Activated CD4-positive, alpha-beta T cell treated with anti-CD3 and anti-CD28 coated beads for 1 hour (primary cell): ENCODE data around the gene MYH3.
A peak's percentile ranks its signal among the peaks of the same experiment; 100 is the strongest.
"Not testable (repeated sequence)": the region's sequence is repeated elsewhere in the genome, so short reads cannot be mapped to it uniquely, and the experiment has no call there.

Experiments
- DNase-seq: peaks from one replicate; pipeline ENCODE4 v3.0.0-alpha.2; 2020

MYH3 gene

DNA sequence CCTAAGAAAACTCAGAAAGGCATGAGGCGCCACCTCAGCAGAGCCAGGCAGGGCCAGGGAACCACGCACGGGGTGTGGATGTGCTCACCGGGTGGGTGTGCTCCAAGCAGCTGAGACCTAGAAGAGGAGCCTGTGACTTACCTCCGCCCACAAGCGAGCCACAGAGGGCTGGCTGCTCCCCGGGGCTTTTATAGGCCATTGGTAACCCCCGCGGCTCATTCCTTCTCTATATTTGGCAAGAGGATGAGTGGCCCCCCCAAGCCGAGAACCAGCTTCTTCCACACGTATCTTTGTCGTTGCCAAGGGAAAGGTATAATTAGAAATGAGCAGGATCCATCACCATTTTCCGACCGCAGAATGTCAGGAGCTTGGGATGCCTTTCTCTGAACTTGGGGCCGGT lies at the start of gene MYH3:
MYH3 (minus strand) TSS at position 162 of the 400 bp plus-strand sequence. CDS start 2,245 bp downstream, outside the sequence.
- DNase-seq, result no peak

DNA sequence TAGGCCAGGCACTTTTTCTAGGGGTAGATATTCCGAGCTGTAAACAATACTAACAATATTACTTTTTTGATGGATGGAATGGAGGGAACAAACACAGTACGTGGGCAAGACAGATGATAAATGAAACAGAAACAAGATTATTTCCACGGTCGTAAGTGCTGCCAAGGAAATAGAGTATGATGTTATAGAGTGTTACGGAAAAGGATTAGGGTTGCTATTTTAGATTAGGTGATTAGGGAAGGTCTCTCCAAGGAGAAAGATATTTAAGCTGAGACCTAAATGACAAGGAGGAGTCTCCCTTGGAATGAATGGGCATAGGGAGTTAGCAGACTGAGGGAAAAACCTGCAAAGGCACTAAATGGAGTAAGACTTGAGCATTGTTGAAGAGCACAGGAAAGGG lies 48.6 kb upstream of the MYH3 start:
- DNase-seq, result no peak

DNA sequence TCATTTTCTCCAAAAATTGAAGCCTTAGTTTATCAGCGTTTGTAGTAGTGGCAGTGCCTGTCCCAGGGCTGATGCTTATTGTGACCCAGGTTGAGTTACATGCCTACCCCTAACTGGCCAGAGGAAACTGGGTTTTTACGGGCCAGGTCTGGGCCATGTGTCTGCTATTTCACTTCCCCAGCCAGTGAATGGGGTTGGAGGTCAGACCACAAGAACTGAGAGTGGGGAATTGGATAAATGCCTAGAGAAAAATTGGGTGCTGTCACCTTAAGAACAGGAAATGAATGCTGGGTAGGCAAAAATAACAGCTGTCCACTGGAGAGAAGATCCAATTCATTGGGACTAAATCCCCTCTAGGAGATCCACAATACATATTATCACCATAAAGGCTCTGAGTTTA lies 45.5 kb upstream of the MYH3 start:
- no peak for DNase-seq

DNA sequence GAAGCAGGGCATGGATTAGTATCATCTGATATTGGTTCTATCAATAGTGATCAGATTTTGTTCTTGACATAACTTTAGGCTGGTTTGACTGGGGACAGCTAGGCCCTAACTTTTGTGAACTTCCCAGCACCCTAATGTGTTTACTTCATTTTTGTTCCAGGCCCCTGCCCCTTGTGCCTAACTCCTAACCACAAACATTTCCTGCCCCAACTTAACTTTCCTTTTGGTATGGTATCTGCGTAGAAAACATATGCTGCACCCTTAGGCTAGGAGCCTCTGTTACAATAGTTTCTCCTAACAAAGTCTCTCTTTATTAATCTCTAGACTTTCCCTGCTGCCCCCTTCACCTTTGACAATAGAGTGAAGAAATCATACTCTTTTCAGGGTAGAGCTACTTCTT lies 42.7 kb upstream of the MYH3 start:
- no peak for DNase-seq

DNA sequence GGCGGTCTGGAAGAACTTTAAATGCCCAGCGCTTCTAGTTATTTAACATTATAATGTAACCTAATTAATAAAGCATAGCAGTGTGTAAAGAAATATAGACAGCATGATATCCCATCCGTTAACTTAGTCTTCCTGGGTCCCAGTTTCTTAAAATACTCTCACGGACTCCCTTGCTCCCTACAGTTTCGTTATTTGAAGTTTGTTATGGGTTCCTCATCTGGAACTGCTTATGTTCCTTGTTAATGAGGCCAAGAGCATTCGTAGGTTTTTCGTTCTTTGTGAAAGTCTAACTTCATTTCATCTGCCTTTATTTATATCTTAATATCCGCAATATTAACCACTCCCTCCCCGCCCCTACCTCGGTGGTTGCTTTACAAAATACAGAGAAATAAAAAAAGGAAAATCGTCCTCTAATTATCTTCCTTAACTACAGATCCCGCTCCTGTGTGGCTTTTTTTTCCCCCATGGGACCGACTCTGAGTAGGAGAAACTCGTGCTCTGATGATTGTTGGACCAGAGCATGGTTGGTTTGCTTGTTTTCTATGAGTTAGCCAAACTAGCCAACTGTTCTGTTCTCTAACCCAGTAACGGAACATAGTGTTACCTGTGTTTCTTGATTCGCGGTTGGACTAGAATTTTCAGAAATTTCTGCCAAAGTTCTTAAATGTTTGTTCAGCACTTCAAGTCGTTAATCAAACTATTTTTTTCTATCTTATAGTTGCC lies 41.1 kb upstream of the MYH3 start:
- no peak for DNase-seq

DNA sequence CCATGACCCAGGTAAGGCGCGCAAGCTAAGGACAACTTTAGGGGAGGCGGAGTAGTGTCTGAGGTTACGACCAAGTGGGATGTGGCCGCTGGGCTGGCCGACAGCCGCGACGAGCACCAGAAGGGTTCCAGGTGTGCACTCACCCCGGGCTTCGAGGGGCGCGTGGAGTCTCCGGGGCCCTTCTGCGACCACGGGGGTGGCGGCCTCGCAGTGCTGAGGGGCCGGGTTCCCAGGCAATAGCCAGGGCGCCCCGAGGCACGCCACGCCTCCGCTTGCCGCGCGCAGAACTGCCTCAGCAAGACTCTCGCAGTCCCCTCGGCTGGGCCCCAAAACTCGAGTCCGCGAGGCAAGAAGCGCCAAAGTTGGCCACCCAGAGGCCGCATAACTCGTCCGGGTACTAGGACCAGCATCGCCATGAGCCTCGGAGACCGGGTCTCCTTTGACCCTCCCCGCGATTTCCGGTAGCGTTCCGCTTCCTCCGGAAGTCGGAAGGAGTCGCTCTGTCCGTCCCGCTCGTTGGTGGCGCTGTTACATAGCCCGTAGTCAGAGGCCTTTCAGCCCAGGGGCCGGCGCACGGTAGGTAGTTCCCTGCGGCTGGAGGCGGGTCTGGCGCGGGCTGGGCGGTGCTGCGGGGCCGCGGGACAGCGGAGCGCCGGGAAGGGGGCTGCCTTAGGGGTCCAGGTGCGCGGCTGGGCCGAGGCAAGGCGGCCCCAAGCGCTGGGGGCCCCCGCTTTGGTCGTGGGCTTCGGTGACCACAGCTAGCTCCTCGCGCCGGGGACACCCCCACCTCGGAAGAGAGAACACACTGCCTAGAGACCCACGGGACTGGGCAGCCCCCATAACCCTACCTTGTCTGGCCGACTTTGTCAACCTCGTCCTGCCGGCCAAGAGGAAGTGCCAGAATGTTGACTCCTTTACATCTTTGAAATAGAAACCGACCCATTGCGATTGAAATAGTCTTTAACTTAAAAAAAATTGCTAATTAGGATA lies 40.3 kb upstream of the MYH3 start, which contains the start of the genes ADPRM and SCO1:
ADPRM (plus strand) TSS at position 503 of the 990 bp plus-strand sequence. CDS start 7,333 bp downstream, outside the sequence.
SCO1 (minus strand) TSS at position 442 of the 990 bp plus-strand sequence; CDS start at position 416, 26 bp downstream.
- DNase-seq, result peak; percentile 82

DNA sequence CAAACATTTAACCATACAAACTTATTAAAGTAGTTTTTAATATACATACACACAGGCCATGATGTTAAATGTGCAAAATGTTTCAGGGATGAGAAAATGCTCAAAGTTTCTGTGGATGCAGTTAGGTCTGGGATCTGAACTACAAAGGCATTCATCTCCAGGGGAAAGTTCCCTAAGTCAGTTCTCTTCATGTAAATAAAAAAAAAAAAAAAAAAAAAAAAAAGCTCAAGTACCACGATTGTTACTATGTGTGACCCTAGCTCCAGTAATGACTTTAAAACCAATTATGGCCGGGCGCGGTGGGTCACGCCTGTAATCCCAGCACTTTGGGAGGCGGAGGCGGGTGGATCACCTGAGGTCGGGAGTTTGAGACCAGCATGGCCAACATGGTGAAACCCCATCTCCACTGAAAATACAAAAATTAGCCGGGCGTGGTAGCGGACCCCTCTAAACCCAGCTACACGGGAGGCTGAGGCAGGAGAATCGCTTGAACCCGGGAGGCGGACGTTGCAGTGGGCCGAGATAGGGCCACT lies 38.8 kb upstream of the MYH3 start:
- DNase-seq, result not testable (repeated sequence)

DNA sequence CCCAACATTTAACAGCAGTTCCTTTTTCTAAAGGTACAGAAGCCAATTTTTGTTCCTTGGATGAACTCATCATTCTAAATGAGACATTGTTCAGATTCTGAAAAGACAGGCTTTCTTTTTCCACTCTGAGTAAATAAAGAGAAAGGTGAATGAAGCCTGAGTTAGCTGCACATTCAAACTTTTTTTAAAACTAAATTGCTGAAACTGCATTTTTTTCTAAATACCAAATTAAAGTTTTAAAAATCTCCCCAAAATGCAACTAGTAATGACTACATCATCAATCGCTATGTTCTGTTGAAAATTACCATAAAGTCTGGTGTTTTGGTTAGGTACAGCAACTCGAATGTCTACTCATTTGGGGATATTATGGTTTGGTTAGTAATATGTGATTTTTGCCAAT lies 30.4 kb upstream of the MYH3 start:
- DNase-seq, result no peak

DNA sequence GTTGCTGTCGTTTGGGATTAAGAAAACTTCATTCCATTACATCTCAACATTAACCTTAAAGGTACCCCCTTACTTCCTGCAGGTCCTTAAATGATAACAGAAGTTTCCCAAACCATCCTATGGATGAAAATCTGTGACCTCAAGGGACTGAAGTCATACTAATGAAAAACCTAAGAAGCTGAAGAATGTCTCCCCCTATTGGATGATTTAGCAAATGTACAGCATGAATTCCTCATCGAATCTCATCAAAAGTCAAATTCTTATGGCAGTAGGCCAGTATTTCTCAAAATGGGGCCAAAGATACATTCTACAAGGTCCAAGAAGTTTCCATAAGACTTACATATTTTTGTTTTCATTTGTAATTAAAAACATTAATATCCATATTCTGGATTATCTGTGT lies 26.7 kb upstream of the MYH3 start:
- DNase-seq, result no peak

DNA sequence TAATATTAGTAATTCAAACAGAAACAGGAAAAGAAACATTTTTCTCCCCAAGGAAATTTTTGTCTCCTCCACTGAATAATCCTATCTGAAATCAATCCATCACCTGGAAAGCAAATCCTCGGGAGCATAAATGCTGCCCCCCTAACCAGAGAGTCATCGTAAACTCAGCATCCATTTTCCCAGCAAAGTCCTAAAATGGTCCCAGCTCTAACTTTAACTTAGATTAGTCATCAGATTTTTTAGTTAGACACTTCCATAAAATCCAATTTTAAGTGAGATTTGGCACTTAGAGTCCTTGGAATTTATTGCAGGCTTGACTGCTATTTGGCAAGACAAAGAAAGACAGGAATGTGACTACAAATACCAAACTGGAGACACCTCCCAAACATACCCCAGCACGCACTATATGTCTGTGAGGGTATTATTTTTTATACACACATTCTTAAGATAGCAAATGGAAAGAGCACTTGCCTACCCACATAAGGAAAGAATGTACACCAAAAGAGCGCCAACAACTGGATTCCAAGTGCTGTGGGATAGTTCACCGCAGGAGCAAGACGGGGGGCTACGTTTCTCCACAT lies 24.8 kb upstream of the MYH3 start:
- no peak for DNase-seq

DNA sequence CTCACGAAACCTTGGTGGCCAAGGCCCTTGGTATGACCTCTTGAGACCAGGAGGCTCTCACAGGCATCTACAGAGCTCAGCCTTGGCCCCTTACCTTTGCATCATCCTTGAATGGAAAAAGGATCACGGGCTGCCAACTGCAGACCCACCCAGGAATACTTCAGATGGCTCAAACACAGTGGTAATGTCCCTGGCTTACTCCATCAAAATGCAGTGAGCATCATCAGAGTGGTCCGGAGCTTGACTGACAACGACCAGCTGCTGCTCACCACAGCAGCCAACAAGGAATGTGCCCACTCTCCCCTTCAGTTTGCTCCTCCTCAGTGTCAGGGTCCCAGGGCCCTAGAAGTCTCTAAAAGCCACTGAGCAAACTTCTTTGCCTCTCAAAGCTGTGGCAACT lies 17.6 kb upstream of the MYH3 start:
- no peak for DNase-seq

DNA sequence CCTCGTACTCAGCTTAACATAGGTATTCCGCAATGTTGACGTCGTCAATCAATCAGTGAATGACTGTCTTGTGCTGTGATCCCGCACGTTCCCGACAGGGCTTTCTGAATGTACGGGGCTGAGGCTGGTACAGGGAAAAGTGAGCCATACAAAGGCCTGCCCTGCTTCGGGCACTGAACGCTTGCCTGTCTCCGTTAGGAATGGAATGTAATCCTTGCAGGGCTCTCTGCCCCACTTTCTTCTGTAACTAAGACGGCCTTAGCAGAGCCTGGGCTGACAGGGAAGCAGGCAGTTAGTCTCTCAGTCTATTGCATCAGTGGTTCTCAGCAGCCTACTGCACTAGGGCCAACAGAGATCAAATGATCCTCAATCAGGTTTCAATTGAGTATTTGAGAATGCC lies 16.2 kb upstream of the MYH3 start:
- DNase-seq, result no peak

DNA sequence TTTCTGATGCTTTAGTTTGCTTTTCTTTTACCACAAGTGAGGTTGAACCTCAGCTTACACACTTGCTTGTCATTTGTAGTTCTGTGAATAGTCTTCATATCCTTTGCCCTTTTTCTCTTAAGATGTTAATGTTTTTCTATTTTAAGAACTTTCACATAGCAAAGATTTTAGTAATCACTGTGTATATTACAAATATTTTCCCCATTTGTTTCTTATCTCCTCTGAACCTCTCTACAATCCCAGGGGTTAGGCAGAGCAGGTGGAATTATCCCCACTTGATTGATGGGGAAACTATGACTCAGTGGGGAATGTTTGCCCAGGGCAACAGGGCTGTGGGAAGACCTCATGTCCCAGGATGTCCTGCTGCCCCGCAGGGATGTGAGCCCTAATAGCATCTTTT lies 11.7 kb upstream of the MYH3 start:
- no peak for DNase-seq

DNA sequence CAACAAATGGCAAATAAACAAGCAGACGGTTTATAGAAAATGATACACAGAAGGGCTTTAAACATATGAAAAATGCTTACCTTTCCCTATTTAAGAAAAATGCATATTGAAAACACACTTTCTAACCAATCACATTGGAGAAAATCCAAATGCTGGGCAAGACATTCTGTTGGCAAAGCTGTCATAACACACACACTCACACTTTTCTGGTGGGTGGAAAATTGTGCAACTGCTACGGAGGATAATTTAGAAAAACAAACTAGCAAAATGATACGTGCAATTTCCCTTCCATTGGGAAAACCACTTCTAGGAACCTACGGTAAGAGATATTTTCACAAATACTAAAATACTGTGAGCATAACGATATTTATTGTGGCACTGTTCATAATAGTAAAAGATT lies 9.8 kb upstream of the MYH3 start:
- DNase-seq, result no peak

DNA sequence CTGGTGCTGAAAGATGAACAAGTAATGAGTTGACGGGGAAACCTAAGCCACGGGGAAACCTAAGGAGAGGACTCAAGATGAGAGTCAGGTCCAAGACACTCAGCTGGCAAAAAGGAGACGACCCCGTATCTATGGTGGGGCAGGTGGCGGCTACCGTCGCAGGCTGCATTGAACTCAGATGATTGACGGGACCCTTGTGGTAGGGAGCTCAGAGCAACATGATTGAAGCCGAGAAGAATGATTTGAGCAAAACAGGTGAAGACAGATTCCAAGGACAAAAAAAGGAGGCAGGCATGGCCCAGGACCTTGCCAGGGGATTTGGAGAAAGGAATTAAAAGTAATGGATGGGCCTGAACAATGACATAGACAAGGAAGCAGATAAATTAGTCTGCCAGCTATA lies 7.5 kb upstream of the MYH3 start:
- DNase-seq, result no peak

DNA sequence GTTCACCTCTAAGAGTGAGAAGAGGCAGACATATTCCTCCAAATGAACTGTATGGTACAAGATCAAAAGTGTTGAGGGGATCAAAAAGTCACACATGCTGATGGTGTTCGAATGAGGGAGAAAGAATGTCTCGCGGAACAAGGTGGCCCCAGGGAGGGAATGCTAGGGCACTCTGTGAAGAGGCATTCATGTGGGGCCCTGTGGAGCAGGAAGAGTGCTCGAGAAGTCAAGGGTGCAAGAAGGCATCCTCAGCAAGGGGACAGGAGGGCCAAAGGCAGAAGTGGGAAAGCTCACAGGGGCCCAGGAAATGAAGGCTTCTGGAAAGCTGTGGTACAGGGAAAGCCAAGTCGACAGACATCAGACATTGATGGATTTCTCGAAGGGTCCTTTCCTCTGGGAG lies 6.1 kb upstream of the MYH3 start:
- no peak for DNase-seq

DNA sequence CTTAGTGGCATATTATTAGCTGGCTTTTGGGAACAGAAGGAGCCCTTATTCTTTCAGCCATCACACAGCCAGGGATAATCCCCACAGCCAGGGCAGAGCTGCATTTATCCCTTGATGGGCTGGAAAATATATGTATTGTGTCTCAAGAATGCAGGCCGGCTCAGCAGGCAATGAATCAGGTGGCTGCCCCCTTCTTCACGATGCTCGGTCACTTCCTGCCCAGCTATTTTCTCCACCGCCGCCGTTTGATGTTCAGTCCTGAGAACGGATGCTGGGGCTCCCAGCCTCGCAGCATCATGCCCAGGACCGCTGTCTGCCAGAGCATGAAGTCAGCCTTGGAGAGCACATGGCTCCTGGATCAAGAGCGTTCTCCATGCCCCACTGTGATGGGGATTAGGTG lies 4.3 kb upstream of the MYH3 start:
- no peak for DNase-seq

DNA sequence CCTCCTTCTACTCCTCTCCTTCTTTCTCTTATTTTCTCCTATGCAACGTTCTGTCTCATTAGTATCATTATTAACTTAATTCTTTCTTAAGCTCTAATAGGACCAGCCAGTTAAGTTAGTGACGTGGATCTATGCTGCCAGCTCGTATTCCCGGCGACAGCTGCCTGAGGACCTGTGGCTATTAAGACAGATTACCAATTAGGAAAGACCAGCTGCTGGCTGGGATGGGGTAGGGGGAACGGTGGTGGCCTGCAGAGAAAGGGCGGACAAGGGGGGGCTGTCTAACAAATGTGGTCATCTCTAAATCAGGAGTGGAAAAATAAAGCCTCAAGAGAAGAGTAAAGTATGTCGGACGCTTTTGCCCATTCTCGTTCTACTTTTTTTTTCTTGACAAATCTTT lies 770 bp upstream of the MYH3 start:
- no peak for DNase-seq

DNA sequence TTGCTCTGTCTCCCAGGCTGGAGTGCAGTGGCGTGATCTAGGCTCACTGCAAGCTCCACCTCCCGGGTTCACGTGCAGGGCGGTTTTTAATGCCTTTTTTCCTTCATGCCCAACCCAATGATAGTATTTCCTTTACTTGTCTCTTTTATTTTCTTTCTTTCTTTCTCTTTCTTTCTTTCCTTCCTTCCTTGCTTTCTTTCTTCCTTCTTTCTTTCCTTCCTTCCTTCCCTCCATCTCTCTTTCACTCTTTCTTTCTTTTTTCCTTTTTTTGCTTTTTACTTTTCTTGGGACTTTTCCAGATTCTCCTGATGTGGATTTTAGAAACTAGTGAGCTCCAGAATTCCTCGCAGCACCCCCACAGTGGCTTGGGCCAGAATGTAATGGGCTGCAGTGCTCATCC lies 3.1 kb downstream of the MYH3 start:
- DNase-seq, result no peak

DNA sequence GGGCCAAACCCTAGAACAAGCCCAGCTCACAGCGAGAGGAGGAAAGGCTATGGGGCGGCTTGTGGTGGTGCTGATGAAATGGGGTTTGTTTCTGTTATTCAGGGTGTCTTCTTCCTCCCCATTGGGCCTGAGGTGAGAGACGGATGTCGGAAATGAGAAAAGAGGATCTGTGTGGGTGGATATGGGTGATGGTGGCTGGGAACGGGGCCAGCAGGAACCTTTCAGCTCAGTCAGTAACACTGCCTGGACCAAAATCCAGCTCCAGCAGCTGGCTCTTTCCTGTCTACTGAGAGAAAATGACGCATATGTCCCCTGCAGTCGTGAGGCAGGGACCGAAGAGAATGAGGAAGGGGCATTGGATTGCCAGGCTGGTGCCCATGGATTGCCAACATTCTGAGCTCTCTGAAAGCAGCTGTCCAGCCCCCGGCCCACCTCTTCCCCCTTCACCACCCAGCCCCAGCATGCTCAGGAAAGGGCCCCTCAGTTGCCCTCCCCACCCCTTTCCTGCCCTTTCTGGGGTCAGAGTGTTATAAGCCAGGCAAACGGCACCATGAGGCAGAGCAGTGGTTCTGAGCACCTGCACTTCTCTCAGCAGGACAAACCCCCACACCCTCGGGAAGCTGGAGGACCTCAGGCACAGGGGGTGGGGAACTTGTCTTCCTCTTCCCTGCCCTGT lies 4.0 kb downstream of the MYH3 start:
- no peak for DNase-seq

DNA sequence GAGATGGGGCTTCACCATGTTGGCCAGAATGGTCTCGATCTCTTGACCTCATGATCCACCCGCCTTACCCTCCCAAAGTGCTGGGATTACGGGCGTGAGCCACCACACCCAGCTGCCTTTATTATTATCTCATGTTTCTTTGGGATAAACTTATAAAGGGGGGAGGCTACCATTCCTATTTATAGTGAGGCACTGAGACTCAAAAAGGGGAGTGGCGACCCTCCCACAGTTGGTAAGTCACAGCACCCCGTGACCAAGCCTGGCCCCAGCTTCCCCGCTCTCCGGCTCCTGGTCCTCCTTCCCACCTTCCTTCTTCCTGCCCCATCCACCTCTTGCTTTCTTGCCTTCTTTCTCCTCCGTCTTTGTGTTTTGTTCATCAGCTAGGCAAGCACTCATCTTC lies 5.2 kb downstream of the MYH3 start:
- no peak for DNase-seq

DNA sequence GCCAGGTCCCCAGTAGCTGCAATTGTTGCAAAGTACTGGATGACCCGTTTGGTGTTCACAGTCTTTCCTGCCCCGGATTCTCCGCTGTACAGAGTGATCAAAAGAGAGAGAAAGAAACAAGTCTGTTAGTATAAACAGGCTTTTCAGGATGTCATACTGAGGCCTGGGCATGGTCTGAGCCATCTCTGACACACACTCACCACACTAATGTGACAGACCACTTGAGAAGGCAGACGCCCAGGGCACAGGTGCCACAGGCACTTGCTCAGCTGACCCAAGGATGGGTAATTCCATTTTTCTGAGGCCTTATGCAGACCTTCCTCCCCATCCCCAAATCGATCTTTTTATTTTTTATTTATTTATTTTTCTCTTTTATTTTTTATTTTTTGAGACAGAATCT lies 7.5 kb downstream of the MYH3 start:
- DNase-seq, result no peak

DNA sequence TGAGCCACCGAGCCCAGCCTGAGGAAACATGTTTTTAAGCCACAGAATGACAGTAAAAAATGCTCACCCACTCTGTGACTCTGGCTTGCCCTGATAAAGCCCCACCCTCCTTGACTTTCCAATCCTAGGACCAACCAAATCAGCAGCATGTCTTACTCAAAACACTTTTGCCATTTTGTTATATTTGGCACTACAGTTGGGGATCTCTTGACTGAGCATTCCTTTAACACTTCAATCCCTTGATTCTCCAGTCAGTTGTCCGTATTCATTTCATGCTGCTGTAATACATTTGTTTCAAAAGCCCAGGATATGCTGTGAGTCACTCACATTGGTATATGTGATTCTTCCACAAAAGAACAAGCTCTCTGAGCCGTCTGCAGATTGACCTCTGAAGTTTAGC lies 8.2 kb downstream of the MYH3 start:
- no peak for DNase-seq
